GM10248 (cell line): ENCODE results near the gene AKAP6.

ENCODE experiments used
- CTCF ChIA-PET: fragments of 300-600 bp; sonication (Branson Sonifier 250); formaldehyde crosslinking; extraction: SDS; loops from one replicate; lab custom pipeline; 2021; ENCODE audit warnings: antibody characterized with exemption; lab: Yijun Ruan, JAX
- POLR2A ChIA-PET: fragments of 350-650 bp; sonication (Branson Sonifier 250); formaldehyde crosslinking; extraction: SDS; loops from one replicate; lab custom pipeline; 2020; ENCODE audit warnings: antibody characterized with exemption; lab: Yijun Ruan, JAX
- DNase-seq: peaks from one replicate; pipeline ENCODE4 v3.0.0; 2012; ENCODE audit errors: extremely low spot score
- CTCF ChIP-seq: IDR thresholded peaks from 2 replicates; pipeline ENCODE4 v1.5.1; 2012; ENCODE audit warnings: mild to moderate bottlenecking, low read depth; ENCODE audit errors: extremely low read depth, missing control alignments, control extremely low read depth

AKAP6 gene

GRCh38 chr14:32608857-32609256 is 279.8 kb downstream of the AKAP6 start:
- ChIA-PET POLR2A (no interaction called here), CTCF (interaction anchor here (1.4 kb wide), 1 partner anchor 12 kb away, joined by 5 read pairs; no protein-coding TSS in a partner anchor)
- TF ChIP-seq CTCF: no peak

GRCh38 chr14:32609388-32609787 is 280.3 kb downstream of the AKAP6 start:
- no peak for DNase-seq
- POLR2A ChIA-PET: no interaction called here
- no peak for TF ChIP-seq CTCF
- CTCF ChIA-PET: interaction anchor here (1.4 kb wide), 2 partner anchors 12 to 14 kb away, joined by 3 to 5 read pairs; no protein-coding TSS in a partner anchor

More at GRCh38 chr14:32608857-32609256, 279.8 kb downstream of the AKAP6 start:
- no peak for DNase-seq

- ChIA-PET POLR2A (no interaction called here), CTCF (interaction anchor here (1.5 to 1.6 kb wide), 2 partner anchors 22 to 24 kb away, joined by 3 to 4 read pairs; no protein-coding TSS in a partner anchor)
- DNase-seq: no peak
- TF ChIP-seq CTCF: no peak
Observed at GRCh38 chr14:32611752-32612151, 282.7 kb downstream of the AKAP6 start.

- POLR2A ChIA-PET: no interaction called here
- no peak for TF ChIP-seq CTCF
Observed at GRCh38 chr14:32618991-32619390, 289.9 kb downstream of the AKAP6 start.

GRCh38 chr14:32620303-32620702 is 291.2 kb downstream of the AKAP6 start:
- ChIA-PET POLR2A (no interaction called here), CTCF (interaction anchor here (0.9 to 1.6 kb wide), 2 partner anchors 9 to 15 kb away, joined by 3 to 4 read pairs; no protein-coding TSS in a partner anchor)
- no peak for TF ChIP-seq CTCF
- no peak for DNase-seq

More at GRCh38 chr14:32618991-32619390, 289.9 kb downstream of the AKAP6 start:
- CTCF ChIA-PET: interaction anchor here (1.2 kb wide), 1 partner anchor 26 kb away, joined by 3 read pairs; no protein-coding TSS in a partner anchor
- no peak for DNase-seq

GRCh38 chr14:32620724-32621123 is 291.6 kb downstream of the AKAP6 start:
- DNase-seq: no peak
- CTCF ChIA-PET: interaction anchor here (0.9 to 1.6 kb wide), 3 partner anchors 9 to 14 kb away, joined by 3 to 5 read pairs (median 4); no protein-coding TSS in a partner anchor
- POLR2A ChIA-PET: no interaction called here
- TF ChIP-seq CTCF: no peak
